ENCODE measurements around the gene KAT7. TPM values are rescaled to one million over a fixed set of nuclear protein-coding genes. Genes with fewer than 3 reads are reported as not detected.

Gene KAT7
- total RNA-seq (2014; rRNA removed; shearing (Covaris generic)), result 28.2 and 50.4 TPM in 2 replicates

- DNase-seq (ENCODE audit: low read depth), result peak; percentile 99
Observed at GRCh38 chr17:49788478-49789242, at the start of gene KAT7. Gene KAT7 (plus strand): TSS chr17:49788681. CDS start chr17:49788835, 154 bp downstream.

- peak; percentile 5 for DNase-seq (ENCODE audit: low read depth)
Observed at GRCh38 chr17:49739641-49740271, 48.7 kb upstream of the KAT7 start.

- DNase-seq (ENCODE audit: low read depth), result peak; percentile 12
Observed at GRCh38 chr17:49741009-49741691, 47.3 kb upstream of the KAT7 start.

GRCh38 chr17:49741692-49742076 lies 46.8 kb upstream of the KAT7 start:
- DNase-seq (ENCODE audit: low read depth), result no peak

- peak; percentile 34 for DNase-seq (ENCODE audit: low read depth)
Observed at GRCh38 chr17:49742166-49742638, 46.3 kb upstream of the KAT7 start.

- no peak for DNase-seq (ENCODE audit: low read depth)
Observed at GRCh38 chr17:49745175-49746139, 43.0 kb upstream of the KAT7 start.

- no peak for DNase-seq (ENCODE audit: low read depth)
Observed at GRCh38 chr17:49746791-49747490, 41.5 kb upstream of the KAT7 start.

- no peak for DNase-seq (ENCODE audit: low read depth)
Observed at GRCh38 chr17:49747632-49748031, 40.8 kb upstream of the KAT7 start.

- DNase-seq (ENCODE audit: low read depth), result no peak
Observed at GRCh38 chr17:49748223-49748622, 40.3 kb upstream of the KAT7 start.

- no peak for DNase-seq (ENCODE audit: low read depth)
Observed at GRCh38 chr17:49748791-49749190, 39.7 kb upstream of the KAT7 start.

- no peak for DNase-seq (ENCODE audit: low read depth)
Observed at GRCh38 chr17:49749730-49750129, 38.8 kb upstream of the KAT7 start.

GRCh38 chr17:49752508-49752907 lies 36.0 kb upstream of the KAT7 start:
- no peak for DNase-seq (ENCODE audit: low read depth)

GRCh38 chr17:49753959-49754391 lies 34.5 kb upstream of the KAT7 start:
- no peak for DNase-seq (ENCODE audit: low read depth)

GRCh38 chr17:49755663-49756283 lies 32.7 kb upstream of the KAT7 start:
- DNase-seq (ENCODE audit: low read depth), result no peak

- DNase-seq (ENCODE audit: low read depth), result no peak
Observed at GRCh38 chr17:49756323-49757150, 31.9 kb upstream of the KAT7 start.

- no peak for DNase-seq (ENCODE audit: low read depth)
Observed at GRCh38 chr17:49757151-49757777, 31.2 kb upstream of the KAT7 start.

GRCh38 chr17:49758464-49759010 lies 29.9 kb upstream of the KAT7 start:
- peak; percentile 20 for DNase-seq (ENCODE audit: low read depth)

- DNase-seq (ENCODE audit: low read depth), result no peak
Observed at GRCh38 chr17:49759203-49759602, 29.3 kb upstream of the KAT7 start.

GRCh38 chr17:49760296-49760695 lies 28.2 kb upstream of the KAT7 start:
- DNase-seq (ENCODE audit: low read depth), result no peak

Data from M059J (cell line).